Hepatocyte (in vitro differentiated cells): ENCODE measurements around the gene CAPN15. TPM values are rescaled to one million over a fixed set of nuclear protein-coding genes. Genes with fewer than 3 reads are reported as not detected.

Source experiments
- DNase-seq: peaks from one replicate; pipeline ENCODE4 v3.0.0-alpha.2; 2016; ENCODE audit warnings: low spot score
- H2AFZ ChIP-seq: fragments of 200-600 bp; sonication (generic); 2 replicates; pipeline ENCODE4 v1.6.0; 2016; ENCODE audit warnings: antibody characterized with exemption, mild to moderate bottlenecking
- H3K27ac ChIP-seq: fragments of 200-600 bp; sonication (generic); 2 replicates; pipeline ENCODE4 v1.5.1; 2016; ENCODE audit warnings: mild to moderate bottlenecking
- H3K27me3 ChIP-seq: fragments of 200-600 bp; sonication (generic); 2 replicates; pipeline ENCODE4 v1.6.1; 2016
- H3K36me3 ChIP-seq: fragments of 200-600 bp; sonication (generic); replicated peaks from 2 replicates; pipeline ENCODE4 v1.5.1; 2016; ENCODE audit warnings: low read depth; ENCODE audit not compliant: insufficient read depth
- H3K4me1 ChIP-seq: fragments of 200-600 bp; sonication (generic); 2 replicates; pipeline ENCODE4 v1.5.1; 2016; ENCODE audit warnings: mild to moderate bottlenecking, moderate library complexity; ENCODE audit not compliant: insufficient read depth
- H3K4me2 ChIP-seq: fragments of 200-600 bp; sonication (generic); 2 replicates; pipeline ENCODE4 v1.6.0; 2016
- H3K4me3 ChIP-seq: fragments of 200-600 bp; sonication (generic); 2 replicates; pipeline ENCODE4 v1.5.1; 2016; ENCODE audit warnings: mild to moderate bottlenecking
- H3K79me2 ChIP-seq: fragments of 200-600 bp; sonication (generic); 2 replicates; pipeline ENCODE4 v1.6.0; 2017; ENCODE audit warnings: mild to moderate bottlenecking
- H3K9me2 ChIP-seq: fragments of 200-600 bp; sonication (generic); replicated peaks from 2 replicates; pipeline ENCODE4 v1.6.0; 2017; ENCODE audit warnings: mild to moderate bottlenecking; ENCODE audit not compliant: insufficient read depth
- H3K9me3 ChIP-seq: fragments of 200-600 bp; sonication (generic); 2 replicates; pipeline ENCODE4 v1.5.1; 2016; ENCODE audit warnings: low read depth, mild to moderate bottlenecking
- H4K20me1 ChIP-seq: fragments of 200-600 bp; sonication (generic); 2 replicates; pipeline ENCODE4 v1.6.0; 2016; ENCODE audit warnings: mild to moderate bottlenecking; ENCODE audit not compliant: insufficient read depth, poor library complexity, severe bottlenecking
- CTCF ChIP-seq: fragments of 200-600 bp; sonication (generic); IDR thresholded peaks from 2 replicates; pipeline ENCODE4 v1.5.1; 2016; ENCODE audit warnings: antibody characterized with exemption, mild to moderate bottlenecking; ENCODE audit not compliant: poor library complexity
- EZH2 ChIP-seq: fragments of 200-600 bp; sonication (generic); IDR thresholded peaks from 2 replicates; pipeline ENCODE4 v1.6.1; 2016; ENCODE audit warnings: antibody characterized with exemption, mild to moderate bottlenecking, borderline replicate concordance
- EZH2phosphoT487 ChIP-seq: fragments of 200-600 bp; sonication (generic); IDR thresholded peaks from one replicate; pipeline ENCODE4 v1.6.1; 2018; ENCODE audit warnings: antibody characterized with exemption, mild to moderate bottlenecking, low read depth, moderate library complexity; ENCODE audit not compliant: unreplicated experiment, severe bottlenecking
- WGBS: methylation state at CpG from one replicate; pipeline ENCODE4 v1.1.6; 2016; ENCODE audit warnings: low lambda C conversion rate; ENCODE audit errors: missing lambda C conversion rate; 5-methylcytosine and 5-hydroxymethylcytosine counted together
- polyA plus RNA-seq: library from polyadenylated mRNA; unstranded; fragments of >200 nt; fragmentation: Nextera tagmentation; extraction: Ambion mirVana; gene quantifications from 2 replicates; pipeline ENCODE4 v1.2.1, GENCODE V29; 2016
- total RNA-seq: library from RNA; depleted of rRNA; stranded (reverse); fragments of >200 nt; gene quantifications from 2 replicates; pipeline ENCODE4 v1.2.3, GENCODE V29; 2014

Gene CAPN15
- total and polyA plus RNA-seq, 2 experiments from 2014 or later, result 41.7 to 42.7 TPM

DNA sequence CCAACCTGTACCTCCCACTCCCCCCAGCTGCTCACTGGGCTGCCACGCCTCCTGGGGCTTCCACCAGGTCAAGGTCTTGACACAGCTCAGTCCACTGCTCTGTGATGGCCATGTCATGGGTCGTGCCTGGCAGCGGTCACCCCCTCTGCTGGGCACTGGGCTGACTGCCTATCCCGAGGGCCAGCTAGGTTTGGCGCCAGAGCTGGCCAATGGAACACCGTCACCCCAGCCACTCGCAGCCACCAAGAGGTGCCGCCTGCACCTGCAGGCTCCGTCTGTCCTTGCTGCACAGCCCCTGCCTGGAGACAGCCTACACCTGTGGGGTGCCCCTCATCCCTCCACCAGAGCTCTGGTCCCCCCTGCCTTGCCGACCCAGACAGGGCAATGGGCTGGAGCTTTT, 57.8 kb downstream of the CAPN15 start:
- Histone ChIP-seq H3K9me2 (no peaks in the 10 kb centered on the region), H3K79me2 (peaks cover 19% of the 10 kb centered on the region), H3K4me2 (no peak overlapping the region), H4K20me1 (no peaks in the 10 kb centered on the region), H3K9me3 (no peaks in the 10 kb centered on the region), H3K27me3 (no peaks in the 10 kb centered on the region), H3K27ac (no peak overlapping the region), H3K4me1 (peaks cover 6% of the 10 kb centered on the region), H2AFZ (no peak overlapping the region), H3K36me3 (no peaks in the 10 kb centered on the region), H3K4me3 (no peak overlapping the region)
- no peak for DNase-seq
- WGBS, result 42% methylated on average over 10 of the region's 10 CpGs
- TF ChIP-seq EZH2phosphoT487 (no peak), CTCF (no peak), EZH2 (no peak)

- TF ChIP-seq EZH2phosphoT487 (no peak), EZH2 (no peak), CTCF (no peak)
- H3K36me3 ChIP-seq, result no peaks in the 10 kb centered on the region
- no peaks in the 10 kb centered on the region for H3K27me3 ChIP-seq
- H4K20me1 ChIP-seq, result peaks cover 8% of the 10 kb centered on the region
- H3K4me3 ChIP-seq, result no peak overlapping the region
- no peak overlapping the region for H3K4me2 ChIP-seq
- H3K79me2 ChIP-seq, result peaks cover 27% of the 10 kb centered on the region
- no peaks in the 10 kb centered on the region for H3K9me3 ChIP-seq
- no peak overlapping the region for H2AFZ ChIP-seq
- peaks cover 10% of the 10 kb centered on the region for H3K4me1 ChIP-seq
- DNase-seq, result no peak
- H3K9me2 ChIP-seq, result no peaks in the 10 kb centered on the region
- WGBS, result 73% methylated on average over 16 of the region's 16 CpGs
- no peak overlapping the region for H3K27ac ChIP-seq
Observed at GRCh38 chr16:586047-586644, 58.6 kb downstream of the CAPN15 start.

GRCh38 chr16:586645-587590, 59.4 kb downstream of the CAPN15 start:
- peaks cover 18% of the 10 kb centered on the region for H3K4me1 ChIP-seq
- DNase-seq, result no peak
- WGBS, result 92% methylated on average over 14 of the region's 14 CpGs

DNA sequence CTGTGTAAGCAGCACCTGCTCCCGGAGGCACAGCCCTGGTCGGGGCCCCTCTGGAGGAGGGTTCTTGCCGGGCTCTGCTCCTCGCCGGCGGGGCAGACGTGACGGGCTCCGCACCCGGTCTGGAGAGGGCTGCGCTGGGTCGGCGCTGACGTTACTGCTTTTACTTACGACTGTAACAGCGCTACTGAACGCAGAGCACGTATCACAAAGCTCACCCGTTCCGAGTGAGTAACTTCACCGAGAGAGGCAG, 61.1 kb downstream of the CAPN15 start:
- peaks cover 46% of the 10 kb centered on the region for H3K79me2 ChIP-seq
- WGBS, result under 1% methylated on average over 17 of the region's 21 CpGs
- H4K20me1 ChIP-seq, result peaks cover 8% of the 10 kb centered on the region
- H2AFZ ChIP-seq, result peak overlapping the region; percentile 76
- no peaks in the 10 kb centered on the region for H3K9me2 ChIP-seq
- peak overlapping the region; percentile 98 for H3K27ac ChIP-seq
- peak; percentile 82 for DNase-seq
- H3K4me3 ChIP-seq, result peak overlapping the region; percentile 96
- H3K4me1 ChIP-seq, result peaks cover 32% of the 10 kb centered on the region
- no peak for TF ChIP-seq EZH2
- TF ChIP-seq EZH2phosphoT487, result no peak
- TF ChIP-seq CTCF, result no peak
- H3K27me3 ChIP-seq, result no peaks in the 10 kb centered on the region
- H3K36me3 ChIP-seq, result no peaks in the 10 kb centered on the region
- H3K4me2 ChIP-seq, result peak overlapping the region; percentile 98
- H3K9me3 ChIP-seq, result no peaks in the 10 kb centered on the region

More at GRCh38 chr16:586645-587590, 59.4 kb downstream of the CAPN15 start:
- H3K9me2 ChIP-seq, result no peaks in the 10 kb centered on the region
- no peaks in the 10 kb centered on the region for H3K27me3 ChIP-seq
- peak overlapping the region; percentile 98 for H3K4me2 ChIP-seq
- TF ChIP-seq EZH2phosphoT487, result no peak
- no peak overlapping the region for H3K4me3 ChIP-seq
- peaks cover 35% of the 10 kb centered on the region for H3K79me2 ChIP-seq
- H4K20me1 ChIP-seq, result peaks cover 8% of the 10 kb centered on the region
- H3K27ac ChIP-seq, result no peak overlapping the region
- H2AFZ ChIP-seq, result no peak overlapping the region
- no peaks in the 10 kb centered on the region for H3K9me3 ChIP-seq
- H3K36me3 ChIP-seq, result no peaks in the 10 kb centered on the region
